Activated CD8-positive, alpha-beta T cell treated with anti-CD3 and anti-CD28 coated beads for 36 hours (primary cell): ENCODE measurements around the gene TERT. TPM values are rescaled to one million over a fixed set of nuclear protein-coding genes. Genes with fewer than 3 reads are reported as not detected.

ENCODE experiments used
- ATAC-seq: fragments of 200-7000 bp; cut with Tn5 transposase; one replicate; pipeline ENCODE4 v1.10.0; 2021; ENCODE audit warnings: mild to moderate bottlenecking, moderate library complexity
- CTCF ChIA-PET: fragments of 350-600 bp; sonication (Branson Sonifier 250); formaldehyde crosslinking; loops from one replicate; lab custom pipeline; 2021; ENCODE audit warnings: antibody characterized with exemption; lab: Charles Lee
- POLR2A ChIA-PET: fragments of 350-600 bp; sonication (Branson Sonifier 250); formaldehyde crosslinking; loops from one replicate; lab custom pipeline; 2021; ENCODE audit warnings: antibody characterized with exemption; lab: Charles Lee
- DNase-seq: peaks from one replicate; pipeline ENCODE4 v3.0.0-alpha.2; 2020
- H3K27ac Mint-ChIP-seq: one replicate; pipeline ENCODE4 v1.8.0; 2021; ENCODE audit warnings: mild to moderate bottlenecking, mixed read lengths
- H3K27me3 Mint-ChIP-seq: one replicate; pipeline ENCODE4 v1.8.0; 2021; ENCODE audit warnings: mixed read lengths
- H3K36me3 Mint-ChIP-seq: one replicate; pipeline ENCODE4 v1.8.0; 2021; ENCODE audit warnings: low read depth, mixed read lengths
- H3K4me1 Mint-ChIP-seq: one replicate; pipeline ENCODE4 v1.8.0; 2021; ENCODE audit warnings: low read depth, mixed read lengths
- H3K4me3 Mint-ChIP-seq: one replicate; pipeline ENCODE4 v1.8.0; 2021; ENCODE audit warnings: mild to moderate bottlenecking, moderate library complexity, mixed read lengths
- H3K9me3 Mint-ChIP-seq: one replicate; pipeline ENCODE4 v1.8.0; 2021; ENCODE audit warnings: mixed read lengths
- intact Hi-C: fragments of 100-400 bp; cut with micrococcal nuclease; formaldehyde crosslinking; loops from one replicate; pipeline ENCODE4 v1.10.0; 2022
- total RNA-seq, 2 experiments: library from RNA; stranded (reverse); gene quantifications; one replicate each; pipeline ENCODE4 v1.2.3, GENCODE V29; 2021
- TF ChIP-seq, protein P1 (sequence below): fragments of 200-600 bp; IDR thresholded peaks from one replicate; pipeline ENCODE4 v1.8.0; 2022; ENCODE audit warnings: antibody characterized with exemption, mild to moderate bottlenecking

Gene TERT
- total RNA-seq, 2 experiments from 2014 or later = 12.5 to 12.7 TPM

DNA sequence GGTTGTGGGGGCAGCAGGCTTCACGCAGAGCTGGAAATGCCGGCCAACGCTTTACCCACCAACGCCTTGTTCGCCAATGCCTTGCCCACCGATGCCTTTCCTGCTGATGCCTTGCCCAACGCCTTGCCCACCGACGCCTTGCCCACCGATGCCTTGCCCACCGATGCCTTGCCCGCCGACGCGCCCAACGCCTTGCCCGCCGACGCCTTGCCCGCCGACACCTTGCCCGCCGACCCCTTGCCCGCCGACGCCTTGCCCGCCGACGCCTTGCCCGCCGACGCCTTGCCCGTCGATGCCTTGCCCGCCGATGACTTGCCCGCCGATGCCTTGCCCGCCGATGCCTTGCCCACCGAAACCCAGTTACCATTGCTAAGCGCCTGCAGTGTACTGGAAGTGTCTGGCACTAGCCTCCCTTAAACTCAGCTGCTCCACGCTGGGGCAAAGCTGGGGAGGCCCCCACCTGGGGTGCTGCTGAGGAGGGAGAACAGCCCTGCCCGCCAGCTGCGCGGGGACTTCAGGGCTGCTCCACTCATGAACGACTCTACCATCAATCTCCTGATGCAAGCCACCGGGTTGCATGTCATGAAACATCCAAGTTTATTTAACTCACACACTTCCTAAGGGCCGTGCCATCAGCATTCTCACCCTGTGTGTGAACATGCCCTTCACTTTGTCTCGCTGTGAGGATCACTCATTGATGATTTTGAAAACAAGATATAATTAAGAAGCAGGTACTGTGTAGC is 67.9 kb downstream of the TERT start:
- H3K4me3 Mint-ChIP-seq = no peak overlapping the region
- TF ChIP-seq, protein P1, sequence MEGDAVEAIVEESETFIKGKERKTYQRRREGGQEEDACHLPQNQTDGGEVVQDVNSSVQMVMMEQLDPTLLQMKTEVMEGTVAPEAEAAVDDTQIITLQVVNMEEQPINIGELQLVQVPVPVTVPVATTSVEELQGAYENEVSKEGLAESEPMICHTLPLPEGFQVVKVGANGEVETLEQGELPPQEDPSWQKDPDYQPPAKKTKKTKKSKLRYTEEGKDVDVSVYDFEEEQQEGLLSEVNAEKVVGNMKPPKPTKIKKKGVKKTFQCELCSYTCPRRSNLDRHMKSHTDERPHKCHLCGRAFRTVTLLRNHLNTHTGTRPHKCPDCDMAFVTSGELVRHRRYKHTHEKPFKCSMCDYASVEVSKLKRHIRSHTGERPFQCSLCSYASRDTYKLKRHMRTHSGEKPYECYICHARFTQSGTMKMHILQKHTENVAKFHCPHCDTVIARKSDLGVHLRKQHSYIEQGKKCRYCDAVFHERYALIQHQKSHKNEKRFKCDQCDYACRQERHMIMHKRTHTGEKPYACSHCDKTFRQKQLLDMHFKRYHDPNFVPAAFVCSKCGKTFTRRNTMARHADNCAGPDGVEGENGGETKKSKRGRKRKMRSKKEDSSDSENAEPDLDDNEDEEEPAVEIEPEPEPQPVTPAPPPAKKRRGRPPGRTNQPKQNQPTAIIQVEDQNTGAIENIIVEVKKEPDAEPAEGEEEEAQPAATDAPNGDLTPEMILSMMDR = no peak
- POLR2A ChIA-PET = no interaction called here
- DNase-seq = no peak
- no peaks in the 10 kb centered on the region for H3K9me3 Mint-ChIP-seq
- no peak for ATAC-seq
- CTCF ChIA-PET = no interaction called here
- H3K27ac Mint-ChIP-seq = no peak overlapping the region
- peaks cover 11% of the 10 kb centered on the region for H3K4me1 Mint-ChIP-seq
- intact Hi-C loops = no loop called here
- H3K27me3 Mint-ChIP-seq = peaks cover 23% of the 10 kb centered on the region
- H3K36me3 Mint-ChIP-seq = no peaks in the 10 kb centered on the region

DNA sequence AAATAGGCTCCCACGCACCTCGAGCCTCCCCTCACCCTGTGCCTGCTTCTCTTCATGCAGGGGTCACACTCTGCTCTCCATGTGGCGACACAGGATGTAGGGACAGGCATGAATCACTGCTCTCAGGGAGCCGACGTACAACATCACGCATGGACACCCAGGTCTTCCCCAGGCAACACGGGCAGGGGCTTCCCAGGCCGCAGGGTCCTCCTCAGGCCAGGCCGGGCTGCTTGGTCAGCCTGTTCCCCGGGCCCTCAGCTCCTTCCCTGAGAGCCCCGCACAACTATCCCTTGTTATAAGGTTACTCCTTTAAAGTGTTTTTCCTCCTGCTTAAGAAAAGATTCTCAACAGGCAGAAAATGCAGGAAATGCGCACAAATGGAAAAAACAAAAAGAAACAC is 68.6 kb downstream of the TERT start:
- intact Hi-C loops = no loop called here
- ATAC-seq (no peak), DNase-seq (no peak)
- TF ChIP-seq, protein P1 = no peak
- peaks cover 23% of the 10 kb centered on the region for H3K27me3 Mint-ChIP-seq
- H3K36me3 Mint-ChIP-seq = no peaks in the 10 kb centered on the region
- ChIA-PET POLR2A (no interaction called here), CTCF (no interaction called here)
- H3K27ac Mint-ChIP-seq = no peak overlapping the region
- no peak overlapping the region for H3K4me3 Mint-ChIP-seq
- H3K9me3 Mint-ChIP-seq = no peaks in the 10 kb centered on the region
- H3K4me1 Mint-ChIP-seq = peaks cover 11% of the 10 kb centered on the region

DNA sequence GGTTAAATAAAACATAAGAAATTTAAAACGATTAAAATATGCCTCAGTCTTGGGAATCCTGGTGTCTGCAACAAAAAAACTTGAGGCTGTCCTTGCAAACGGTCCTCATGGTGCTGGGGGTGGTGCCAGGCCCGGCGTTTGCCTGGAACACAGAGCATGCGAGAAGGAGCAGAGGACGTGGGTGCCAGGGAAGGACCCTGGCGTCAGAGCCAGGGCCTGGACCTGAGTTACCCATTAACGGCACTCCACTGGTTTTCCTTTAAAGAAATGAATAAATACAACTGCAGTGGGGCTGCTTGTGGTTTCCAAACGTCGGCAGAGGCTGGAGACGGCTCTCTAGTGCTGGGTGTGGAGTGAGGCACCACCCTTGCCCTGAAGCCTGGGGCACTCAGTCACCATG is 69.8 kb downstream of the TERT start, which contains the start of gene SLC6A18:
SLC6A18 (plus strand) TSS at position 301 of the 400 bp plus-strand sequence; CDS start at position 398, 97 bp downstream.
- no peak within 1 kb of the TSS for H3K4me3 Mint-ChIP-seq
- intact Hi-C loops = no loop called here
- ChIA-PET POLR2A (no interaction called here), CTCF (no interaction called here)
- H3K27me3 Mint-ChIP-seq = peaks cover 19% of the 10 kb centered on the region
- no peak within 1 kb of the TSS for H3K27ac Mint-ChIP-seq
- no peak for ATAC-seq
- no peaks in the 10 kb centered on the region for H3K36me3 Mint-ChIP-seq
- TF ChIP-seq, protein P1 = no peak
- no peaks in the 10 kb centered on the region for H3K9me3 Mint-ChIP-seq
- DNase-seq = no peak
- H3K4me1 Mint-ChIP-seq = peaks cover 11% of the 10 kb centered on the region

DNA sequence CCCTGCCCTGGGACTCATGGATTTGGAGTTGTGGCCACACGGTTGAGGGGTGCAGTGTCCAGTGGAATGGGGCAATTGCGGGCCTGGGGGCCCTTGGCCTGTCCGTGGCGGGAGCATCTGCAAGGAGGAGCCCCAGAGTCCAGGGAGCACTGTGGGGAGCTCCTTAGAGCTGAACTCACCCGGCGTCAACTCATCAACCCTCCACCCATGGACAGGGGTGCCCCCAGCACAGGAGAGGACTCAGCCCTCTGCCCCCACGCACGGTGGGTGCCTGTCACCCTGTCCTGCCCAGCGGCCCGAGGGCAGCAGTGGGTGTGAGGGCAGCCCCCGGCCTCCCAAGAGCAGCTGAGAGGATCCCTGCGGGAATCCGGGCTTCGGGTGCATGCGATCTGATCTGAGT is 70.2 kb downstream of the TERT start:
- Mint-ChIP-seq H3K4me3 (no peak overlapping the region), H3K4me1 (peaks cover 11% of the 10 kb centered on the region), H3K36me3 (no peaks in the 10 kb centered on the region), H3K27me3 (peaks cover 19% of the 10 kb centered on the region), H3K9me3 (no peaks in the 10 kb centered on the region), H3K27ac (no peak overlapping the region)
- no peak for DNase-seq
- TF ChIP-seq, protein P1 = no peak
- intact Hi-C loops = no loop called here
- CTCF ChIA-PET = no interaction called here
- no peak for ATAC-seq
- POLR2A ChIA-PET = no interaction called here

DNA sequence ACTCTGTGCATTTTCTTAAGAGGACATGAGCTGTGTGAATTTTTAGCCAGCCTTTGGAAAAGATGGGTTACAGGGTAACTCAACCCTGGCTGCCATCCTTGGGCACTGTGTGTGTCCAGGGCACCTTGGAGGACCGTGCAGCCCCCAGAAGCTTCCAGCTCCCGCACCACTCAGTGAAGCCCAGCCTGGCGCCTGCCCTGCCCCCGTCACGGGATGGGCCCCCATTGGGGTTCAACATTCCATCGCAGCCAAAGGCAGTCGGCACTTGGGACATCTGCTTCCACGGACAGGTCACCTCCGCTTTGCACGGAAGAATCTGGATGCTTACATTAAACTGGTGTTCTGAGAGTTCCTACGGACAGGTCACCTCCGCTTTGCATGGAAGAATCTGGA is 71.6 kb downstream of the TERT start:
- intact Hi-C loops = no loop called here
- TF ChIP-seq, protein P1 = no peak
- ChIA-PET CTCF (no interaction called here), POLR2A (no interaction called here)
- H3K27ac Mint-ChIP-seq = no peak overlapping the region
- H3K9me3 Mint-ChIP-seq = no peaks in the 10 kb centered on the region
- no peak for DNase-seq
- no peak for ATAC-seq
- H3K4me1 Mint-ChIP-seq = peaks cover 5% of the 10 kb centered on the region
- H3K36me3 Mint-ChIP-seq = no peaks in the 10 kb centered on the region
- peaks cover 8% of the 10 kb centered on the region for H3K27me3 Mint-ChIP-seq
- no peak overlapping the region for H3K4me3 Mint-ChIP-seq
